Activated T-cell treated with anti-CD3 and anti-CD28 coated beads for 4 hours (primary cell): ENCODE results near the gene KRT4.

Source experiments
- DNase-seq: peaks from one replicate; pipeline ENCODE4 v3.0.0-alpha.2; 2020

The KRT4 gene

DNA sequence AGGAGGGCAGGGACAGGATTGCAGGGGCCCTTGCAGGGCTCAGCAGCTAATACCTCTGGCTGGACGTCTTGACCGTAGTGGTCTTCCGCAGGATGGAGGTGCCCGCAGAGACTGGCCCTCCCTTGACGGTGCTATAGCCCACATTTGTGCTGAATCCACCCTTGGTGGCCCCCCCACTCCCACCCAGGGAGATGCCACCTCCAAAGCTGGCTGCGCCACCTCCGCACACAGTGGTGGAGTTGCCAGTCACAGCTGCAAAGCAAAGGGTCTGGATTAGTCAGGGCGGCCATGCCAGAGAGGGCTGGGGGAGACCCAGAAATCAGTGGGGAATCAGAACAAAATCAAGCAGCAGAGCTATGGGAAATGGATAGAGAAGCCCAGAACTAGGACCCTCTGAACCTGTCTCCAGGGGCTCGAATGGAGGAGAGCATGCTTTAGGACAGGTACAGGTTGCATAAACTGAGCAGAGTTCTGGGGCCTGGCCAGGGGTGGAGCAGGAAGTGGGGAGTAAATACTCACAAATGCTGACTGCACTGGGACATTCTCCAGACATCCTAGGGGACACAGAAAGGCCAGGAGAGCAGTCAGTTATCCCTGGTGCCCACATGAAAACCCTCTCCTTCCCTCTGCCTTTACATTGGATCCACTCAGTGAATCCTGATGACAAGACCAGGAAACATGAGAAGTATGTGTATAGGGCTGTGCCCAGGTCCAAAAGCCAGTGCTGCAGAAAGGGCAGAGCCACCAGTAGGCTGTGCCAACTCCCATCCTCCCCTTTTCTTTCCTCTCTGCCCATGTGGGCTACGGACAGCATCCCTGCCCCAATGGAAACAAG, 8.1 kb upstream of the KRT4 start:
- DNase-seq, result no peak

DNA sequence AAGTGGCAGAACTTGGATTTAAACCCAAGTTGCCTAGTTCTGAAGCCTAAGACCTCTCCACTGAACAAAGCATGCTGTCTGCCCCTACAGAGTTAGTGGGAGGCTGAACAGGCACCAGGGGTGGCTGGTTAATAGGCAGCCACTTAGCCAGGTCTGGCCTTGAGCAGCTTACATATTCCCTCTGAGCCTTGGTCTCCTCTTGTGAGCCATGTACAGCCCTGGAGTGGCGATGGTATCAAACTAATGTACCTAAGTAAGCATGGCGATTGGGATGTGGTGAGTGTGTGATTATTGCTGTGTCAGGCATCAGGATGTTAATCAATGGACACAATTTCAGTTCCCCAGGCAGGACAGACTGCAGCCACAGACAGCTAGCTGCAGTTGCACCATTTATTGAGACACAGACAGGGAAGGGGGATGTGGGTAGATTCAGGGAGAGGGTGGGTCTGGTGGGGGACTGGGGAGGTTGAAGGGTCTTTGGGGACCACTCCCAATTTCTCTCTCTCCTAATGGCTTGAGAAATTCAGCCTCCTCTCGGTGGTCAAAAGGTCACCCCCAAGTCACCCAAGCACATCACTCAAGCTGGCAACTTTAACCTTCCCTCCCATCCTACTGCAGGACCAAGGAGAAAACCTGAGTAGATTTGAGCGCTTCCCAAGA, 7.3 kb upstream of the KRT4 start:
- no peak for DNase-seq

DNA sequence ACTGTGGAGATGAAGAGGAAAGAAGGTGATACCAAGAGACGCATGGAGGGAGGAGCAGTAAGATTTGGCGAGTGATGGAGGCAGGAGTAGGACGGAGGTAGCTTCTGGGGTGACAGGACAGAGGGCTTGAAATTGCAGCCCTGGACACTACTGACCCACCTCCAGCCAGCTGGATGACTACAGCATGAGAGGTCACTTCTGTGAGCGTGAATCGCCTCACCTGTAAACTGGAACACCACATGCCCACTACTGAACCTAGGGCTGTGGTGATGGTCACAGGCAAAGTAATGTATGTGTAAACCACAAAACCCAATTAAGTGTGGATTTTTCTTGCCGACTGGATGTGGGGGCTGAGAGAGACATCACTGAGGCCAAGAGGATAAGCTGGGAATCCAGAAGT, 6.6 kb upstream of the KRT4 start:
- DNase-seq, result no peak

DNA sequence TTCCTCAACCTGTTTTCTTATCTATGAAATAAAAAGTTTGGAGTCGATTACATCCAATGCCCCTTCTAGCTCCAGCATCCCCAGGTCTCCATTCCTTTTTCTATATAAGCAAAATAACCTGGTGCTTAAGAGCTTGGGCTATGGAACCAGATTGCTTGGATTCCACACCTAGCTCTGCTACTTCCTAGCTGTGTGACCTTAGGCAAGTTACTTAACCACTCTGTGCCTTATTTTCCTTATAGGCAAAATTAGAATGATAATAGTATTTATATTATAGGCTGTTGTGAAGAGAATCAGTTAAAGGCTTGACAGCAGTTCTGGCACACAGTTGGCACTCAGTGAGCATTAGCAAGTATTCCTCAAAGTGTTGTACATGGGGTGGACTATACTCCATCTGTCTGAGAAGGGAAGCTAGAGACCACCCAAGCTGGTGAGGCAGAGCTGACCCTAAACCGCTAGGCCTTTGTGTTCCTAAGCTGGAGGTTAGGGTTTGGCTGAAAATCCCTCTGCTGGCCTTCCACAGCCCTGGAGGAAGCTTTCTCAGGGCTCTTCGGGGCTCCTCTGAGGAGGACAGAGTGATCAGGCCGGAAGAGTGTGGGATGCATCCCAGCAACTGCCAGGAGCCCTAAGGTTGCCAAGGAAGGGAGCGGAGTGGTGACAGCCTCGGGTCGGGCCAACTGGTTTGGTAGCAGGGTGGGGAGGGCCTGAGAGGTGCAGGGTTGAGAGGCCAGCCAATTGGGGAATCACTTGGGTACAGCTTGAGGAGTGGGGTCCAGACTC, 6.0 kb upstream of the KRT4 start:
- DNase-seq, result no peak

DNA sequence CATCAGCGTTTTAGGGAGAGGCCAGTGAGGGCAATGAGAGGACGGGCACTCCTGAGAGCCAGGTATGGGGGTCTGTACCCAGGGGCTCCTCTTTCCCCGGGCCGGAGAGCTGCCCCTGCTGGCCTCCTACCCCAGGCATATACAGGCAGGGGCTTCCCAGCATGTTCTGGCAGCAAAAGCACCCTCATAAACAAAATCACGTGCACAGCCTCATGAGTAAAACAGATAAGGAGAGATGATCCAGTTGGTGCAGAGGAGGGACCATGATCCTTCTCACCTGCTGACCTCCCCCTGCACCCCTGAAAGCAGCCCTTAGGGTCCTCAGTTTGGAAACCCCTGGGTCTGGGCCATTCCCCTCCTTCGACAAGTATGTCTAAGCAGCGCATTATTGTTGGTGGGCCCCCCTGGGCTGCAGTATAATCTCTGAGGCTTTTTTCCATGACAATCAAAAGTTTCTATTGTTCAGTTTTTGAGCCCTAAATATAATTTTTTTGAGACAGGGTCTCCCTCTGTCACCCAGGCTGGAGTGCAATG, 5.0 kb upstream of the KRT4 start:
- DNase-seq, result no peak

DNA sequence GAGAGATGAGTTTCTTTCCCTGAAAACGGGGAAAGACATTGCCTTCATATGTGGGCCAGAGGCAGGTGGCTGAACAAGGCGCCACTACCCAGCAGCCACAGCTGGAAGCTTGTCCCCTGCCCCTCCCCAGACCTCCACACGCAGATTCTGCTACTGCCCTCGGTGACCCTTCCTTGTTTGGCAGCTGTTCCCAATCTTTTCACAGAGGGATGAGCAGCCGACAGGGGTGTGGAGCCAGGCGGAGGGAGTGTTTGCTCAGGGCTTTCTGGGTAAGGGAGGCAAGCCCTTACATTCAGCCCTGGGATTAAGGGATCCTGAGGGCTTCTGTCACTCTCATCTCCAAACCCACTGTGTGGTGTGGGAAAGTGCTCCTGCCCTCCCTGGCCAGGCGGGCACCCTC, 4.5 kb upstream of the KRT4 start:
- no peak for DNase-seq

DNA sequence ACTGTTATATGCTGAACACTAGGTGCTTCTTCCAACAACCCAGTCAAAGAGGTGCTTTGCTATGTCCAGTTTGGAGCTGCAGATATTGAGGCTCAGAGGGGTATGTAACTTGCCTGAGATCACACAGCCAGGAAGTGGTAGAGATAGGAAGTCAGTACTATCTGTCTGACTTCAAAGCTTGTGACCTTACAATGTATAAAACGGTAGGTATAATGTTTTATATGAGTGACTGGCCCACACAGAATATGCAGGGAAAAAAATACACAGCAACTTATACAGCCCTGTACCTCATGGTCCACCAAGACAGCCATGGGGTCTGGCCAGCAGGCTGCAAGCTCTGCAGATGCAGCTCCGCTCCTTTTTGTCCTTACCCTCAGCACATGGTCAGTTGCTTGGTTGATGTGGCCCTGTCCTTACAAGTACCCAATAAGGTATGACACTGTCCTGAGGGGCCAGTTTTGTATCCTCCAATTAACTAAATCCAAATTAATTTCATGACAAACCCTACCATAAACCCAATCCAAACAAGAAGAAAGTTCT, 3.9 kb upstream of the KRT4 start:
- DNase-seq, result no peak

DNA sequence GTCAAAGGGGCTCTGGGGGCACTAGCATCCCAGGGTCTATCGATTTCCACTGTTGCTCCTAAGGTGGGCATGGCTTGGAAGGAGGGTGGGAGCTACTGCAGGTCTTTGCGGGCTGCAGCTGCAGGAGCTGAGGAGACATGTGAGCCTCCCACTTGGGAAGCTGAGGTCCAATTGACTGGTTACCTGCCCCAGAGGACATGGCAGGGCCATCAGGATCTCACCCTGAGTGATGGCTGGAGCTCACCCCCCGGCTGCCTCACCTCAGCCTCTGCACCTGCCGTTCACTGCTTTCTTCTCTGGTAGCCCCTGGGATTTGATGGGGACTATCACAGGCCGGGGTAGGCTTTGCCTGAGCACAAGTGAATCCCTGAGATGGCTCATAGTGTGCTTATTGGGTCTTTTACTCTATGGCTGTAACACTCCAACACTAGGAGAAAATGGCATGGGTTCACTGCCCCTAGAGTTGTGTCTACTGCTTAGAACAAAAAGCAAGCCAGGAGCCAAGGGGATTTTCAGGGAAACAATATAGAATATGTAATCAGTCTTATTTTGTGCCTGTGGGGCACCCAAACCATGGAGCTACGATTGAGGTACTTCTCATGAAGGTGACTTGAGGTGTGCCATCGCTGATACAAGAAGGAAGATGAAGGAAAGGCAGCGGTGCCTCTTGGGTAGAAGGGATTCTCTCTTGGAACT, 3.2 kb upstream of the KRT4 start:
- DNase-seq, result no peak

DNA sequence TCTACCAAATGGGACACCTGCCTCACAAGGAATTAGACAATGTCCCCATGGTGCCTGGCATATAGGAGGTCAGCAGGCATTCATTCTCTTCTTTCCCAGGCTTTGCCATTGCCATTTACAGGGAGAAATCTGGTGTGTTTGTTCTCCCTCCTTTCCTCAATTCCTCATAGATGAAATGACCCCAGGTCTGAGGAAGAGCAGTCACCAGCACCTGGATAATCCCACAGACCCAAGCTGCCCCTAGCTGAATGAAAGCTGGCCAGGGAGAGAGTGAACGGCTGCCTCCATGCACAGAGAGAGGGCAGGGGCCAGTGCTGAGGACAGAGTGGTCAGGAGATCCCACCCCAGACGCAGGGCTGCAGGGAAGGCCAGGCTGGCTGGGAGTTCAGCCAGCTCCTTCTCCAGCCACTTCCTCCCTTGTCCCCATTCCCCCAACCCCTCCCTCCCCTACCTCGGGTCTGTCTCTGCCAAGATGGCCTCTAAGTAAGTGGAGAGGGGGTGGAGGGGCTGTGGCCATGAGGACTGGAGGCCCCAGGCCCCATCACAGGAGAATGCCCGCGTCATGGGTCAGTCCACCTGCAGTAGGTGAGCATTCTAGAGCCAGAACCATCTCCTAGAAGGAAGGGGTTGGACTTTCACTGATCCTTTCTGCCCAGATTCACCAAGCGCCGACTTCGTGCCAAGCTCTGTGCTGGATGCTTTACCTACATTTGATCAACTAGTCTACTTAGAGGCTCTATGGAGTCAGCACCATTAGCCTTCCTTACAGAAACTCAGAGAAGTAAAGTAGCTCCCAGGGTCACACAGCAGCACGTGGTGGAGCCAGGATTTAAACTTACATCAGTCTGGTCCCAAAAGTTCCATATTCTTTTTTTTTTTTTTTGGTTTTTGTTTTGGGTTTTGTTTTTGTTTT, 2.0 kb upstream of the KRT4 start:
- no peak for DNase-seq

DNA sequence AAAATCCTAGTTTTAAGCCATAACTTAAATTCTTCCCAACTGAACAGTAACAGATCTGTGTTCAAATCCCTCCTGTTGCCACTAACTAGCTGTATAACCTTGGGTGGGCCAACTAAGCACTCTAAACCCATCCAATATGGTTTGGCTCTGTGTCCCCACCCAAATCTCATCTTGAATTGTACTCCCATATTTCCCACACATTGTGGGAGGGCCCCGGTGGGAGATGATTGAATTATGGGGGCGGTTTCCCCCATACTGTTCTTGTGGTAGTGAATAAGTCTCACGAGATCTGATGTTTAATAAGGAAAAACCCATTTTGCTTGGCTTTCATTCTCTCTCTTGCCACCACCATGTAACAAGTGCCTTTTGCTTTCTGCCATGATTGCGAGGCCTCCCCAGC, 1.2 kb upstream of the KRT4 start:
- no peak for DNase-seq

DNA sequence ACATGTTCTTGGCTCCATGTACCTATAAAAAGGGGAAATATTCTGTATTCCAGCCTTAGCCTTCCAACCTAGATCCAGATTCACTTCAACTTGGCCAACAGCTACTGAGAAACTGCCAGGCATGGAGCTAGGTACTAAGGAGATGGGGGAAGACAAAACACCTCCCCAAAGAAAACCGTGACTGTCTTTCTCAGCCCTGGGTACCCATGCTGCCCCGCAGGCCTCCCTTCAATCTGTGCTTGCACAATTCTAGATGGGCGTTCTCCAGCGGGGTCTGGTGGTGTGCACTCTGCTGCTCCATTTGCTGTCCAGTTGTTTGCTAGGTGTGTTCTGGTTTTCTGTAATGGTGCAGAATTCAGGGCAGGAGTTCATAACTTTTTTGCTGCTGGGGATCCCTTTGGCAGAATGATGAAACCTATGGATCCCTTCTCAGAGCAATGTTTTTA, 817 bp upstream of the KRT4 start:
- no peak for DNase-seq

DNA sequence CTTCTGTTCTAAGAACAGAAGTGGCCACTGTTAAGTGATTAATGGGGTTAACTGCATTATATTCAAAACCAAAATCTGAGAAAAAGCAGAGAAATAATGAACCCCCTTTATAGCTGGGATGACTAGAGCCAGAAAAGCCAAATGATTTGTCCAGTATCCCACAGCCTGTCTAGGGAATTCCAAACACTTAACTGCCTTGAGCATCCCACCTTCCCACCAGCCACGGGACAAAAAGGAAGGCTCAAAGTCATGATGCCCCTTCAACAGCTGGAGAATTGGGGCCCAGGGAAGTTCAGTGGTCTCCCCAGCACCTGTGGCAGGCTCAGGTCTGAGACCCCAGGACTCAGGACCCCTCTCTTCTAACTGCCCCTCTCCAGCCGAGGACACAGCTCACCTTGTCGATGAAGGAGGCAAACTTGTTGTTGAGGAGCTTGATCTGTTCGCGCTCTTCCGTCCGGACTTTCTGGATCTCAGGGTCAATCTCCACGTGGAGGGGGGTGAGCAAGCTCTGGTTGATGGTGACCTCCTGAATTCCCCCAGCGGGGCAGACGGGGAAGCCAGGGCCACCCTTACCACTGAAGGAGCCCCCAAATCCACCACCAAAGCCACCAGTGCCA, 605 bp downstream of the KRT4 start:
- no peak for DNase-seq

DNA sequence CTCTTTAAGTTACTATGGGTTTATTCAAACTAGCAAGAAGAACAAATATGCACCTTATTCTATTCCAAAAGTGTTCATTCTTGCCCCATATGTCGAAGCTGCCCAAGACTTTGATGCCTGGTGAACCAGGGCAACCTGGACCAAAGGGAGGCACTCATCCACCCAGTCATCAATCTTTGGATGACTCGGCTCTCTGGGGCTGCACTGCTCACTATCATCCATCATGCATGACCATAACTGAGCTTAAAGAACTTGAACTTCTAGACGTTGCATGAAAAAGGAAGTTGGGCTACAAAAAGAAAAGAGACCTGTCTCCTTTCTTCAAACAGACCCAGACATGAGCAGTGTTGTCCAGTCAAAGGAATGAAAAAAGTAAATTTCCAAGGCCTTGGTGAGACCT, 1.2 kb downstream of the KRT4 start:
- DNase-seq, result no peak

DNA sequence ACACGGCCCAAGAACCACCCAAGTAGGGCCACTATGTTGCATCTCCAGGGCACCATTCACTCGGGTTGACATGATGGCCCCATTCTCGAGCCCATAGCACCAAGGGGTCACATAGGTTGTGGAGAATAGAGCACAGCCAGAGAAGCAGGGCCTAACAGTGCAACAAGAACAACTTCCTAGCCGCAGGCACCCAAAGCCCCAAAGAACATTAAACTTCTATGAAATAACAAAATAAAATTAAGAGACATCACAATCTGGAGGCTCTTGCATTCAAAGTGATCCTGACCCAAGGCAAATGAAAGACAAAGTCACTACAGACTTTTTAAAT, 1.9 kb downstream of the KRT4 start:
- no peak for DNase-seq

DNA sequence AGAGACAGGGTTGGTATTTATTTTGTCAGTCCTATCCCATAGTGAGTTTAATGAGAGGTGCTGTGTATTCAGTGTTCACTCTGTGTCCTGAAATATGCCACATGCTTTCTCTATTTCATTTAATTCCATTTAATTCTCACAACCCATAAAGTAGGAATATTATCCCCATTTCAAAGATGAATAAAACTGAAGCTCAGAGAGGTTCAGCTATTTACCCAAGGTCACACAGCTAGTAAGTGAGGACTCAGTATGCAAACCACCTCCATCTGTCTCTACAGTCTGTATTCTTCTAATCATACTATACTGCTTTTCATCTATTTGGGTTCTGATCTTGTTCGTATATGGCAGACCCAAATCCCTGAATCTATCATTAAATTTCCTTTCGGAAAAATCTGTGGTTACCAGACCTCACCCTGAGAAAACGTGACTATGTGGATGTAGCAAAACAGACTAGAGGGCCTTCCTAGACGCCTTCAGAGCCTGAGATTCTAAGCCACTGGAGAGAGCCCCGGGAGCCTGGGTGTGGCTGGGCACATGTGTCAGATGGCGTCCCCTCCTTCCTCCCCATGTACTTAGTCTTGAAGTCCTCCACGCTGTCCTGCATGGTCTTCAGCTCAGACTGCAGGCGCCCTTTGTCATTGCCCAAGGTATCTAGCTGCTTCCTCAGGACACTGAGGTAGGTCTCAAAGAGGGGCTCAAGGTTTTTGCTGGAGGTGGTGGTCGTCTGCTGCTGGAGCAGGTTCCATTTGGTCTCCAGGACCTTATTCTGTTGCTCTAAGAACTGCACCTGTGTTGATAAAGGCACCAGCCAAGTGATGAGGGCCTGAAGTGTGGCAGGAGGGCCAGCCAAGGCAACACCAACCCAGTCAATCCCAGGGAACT, 2.5 kb downstream of the KRT4 start:
- no peak for DNase-seq

DNA sequence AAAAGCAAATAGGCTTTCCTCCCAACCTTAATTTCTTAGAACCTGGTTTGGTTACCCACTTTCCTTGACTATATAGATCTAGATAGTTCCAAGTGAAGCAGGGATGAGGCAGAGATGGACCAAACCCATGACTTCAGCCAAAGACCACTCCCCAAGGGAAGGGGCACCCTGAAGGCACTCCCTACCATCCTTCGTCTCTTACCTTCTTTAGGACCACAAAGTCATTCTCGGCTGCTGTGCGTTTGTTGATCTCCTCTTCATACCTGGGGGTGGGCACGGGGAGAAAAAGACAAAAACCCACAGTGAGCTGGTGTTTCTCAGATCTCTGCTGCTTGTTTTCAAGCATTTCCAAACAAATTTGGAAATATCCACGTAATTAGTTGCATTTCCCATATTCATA, 3.4 kb downstream of the KRT4 start:
- no peak for DNase-seq

DNA sequence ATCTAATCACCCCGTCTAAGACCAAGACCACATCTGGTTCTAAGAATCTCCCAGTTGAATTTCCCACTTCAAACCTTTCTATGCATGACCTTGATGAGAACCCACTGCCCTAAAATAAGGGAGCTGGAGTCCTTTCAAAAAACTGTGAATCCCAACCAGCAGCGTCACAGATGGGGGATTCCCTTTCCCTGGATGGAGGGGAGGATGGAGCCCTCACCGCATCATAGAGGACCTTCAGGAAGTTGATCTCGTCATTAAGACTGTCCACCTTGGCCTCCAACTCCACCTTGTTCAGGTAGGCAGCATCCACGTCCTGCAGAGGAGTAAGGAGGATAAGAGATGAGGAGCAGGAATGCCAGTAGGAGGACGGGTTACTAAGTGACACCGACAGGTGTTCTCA, 4.8 kb downstream of the KRT4 start:
- no peak for DNase-seq

DNA sequence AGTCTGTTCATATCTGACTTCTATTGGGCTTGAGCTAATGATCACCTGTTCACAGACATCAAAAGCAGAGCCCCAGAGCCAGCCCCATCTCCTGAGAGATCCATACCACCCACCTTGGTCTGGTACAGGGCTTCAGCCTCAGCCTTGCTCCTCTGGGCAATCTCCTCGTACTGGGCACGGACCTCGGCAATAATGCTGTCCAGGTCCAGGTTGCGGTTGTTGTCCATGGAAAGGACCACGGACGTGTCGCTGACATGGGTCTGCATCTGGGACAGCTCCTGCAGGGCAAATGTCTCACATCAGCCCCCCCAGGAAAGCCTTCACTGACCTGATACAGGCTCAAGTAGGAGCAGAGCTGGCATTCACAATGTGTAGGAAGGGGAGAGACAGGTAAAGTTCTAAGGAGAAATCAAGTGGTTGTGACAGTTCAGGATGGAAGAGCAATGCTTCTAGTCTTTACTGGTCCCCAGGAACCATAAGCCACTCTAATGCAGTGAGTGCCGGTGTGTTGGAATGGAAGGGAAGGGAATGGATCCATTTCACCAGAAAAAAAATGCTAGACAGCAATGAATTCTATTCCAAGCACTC, 5.2 kb downstream of the KRT4 start:
- no peak for DNase-seq

DNA sequence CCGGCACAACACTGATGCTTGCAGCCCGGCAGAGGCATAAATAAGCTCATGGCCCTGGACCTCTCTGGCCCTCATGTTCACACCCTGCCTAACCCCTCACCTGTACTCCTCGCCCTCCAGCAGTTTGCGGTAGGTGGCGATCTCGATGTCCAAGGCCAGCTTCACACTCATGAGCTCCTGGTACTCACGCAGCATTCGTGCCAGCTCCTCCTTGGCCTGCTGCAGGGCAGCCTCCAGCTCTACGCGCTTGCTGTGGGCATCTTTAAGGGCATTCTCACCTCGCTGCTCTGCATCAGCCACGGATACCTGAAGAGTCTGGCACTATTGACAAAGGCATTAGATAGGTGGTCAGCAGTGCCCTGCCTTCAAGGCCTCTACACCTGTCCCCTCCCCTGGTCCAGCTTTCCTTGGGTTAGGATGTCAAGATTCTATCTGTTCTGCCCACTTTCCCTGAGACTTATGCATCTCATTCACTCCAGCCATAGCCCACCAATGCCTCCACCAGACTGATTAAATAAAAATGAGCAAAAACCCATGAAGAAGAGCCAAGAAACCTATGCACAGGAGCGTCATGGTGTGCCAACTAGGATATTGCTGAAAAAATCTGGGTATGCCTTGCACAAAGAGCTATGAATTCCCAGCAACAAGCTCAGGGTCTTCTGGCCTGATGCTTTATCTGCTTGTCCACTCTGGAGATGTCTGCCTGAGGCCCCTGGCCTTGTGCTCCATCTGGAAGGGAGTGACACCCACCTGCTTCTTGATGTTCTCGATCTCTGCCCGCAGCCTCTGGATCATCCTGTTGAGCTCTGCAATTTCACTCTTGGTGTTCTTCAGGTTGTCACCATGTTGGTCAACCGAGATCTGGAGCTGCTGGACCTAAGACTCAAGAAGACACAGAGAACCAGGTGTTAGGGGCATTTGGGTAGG, 6.1 kb downstream of the KRT4 start:
- DNase-seq, result no peak
